IMR-90 (cell line): ENCODE data around the gene EGR2. TPM values are rescaled to one million over a fixed set of nuclear protein-coding genes. Genes with fewer than 3 reads are reported as not detected.

ENCODE experiments used
- ATAC-seq: fragments of 200-7000 bp; cut with Tn5 transposase; 2 replicates; pipeline ENCODE4 v1.9.1; 2020; ENCODE audit warnings: low read depth, mild to moderate bottlenecking, moderate library complexity
- BruUV-seq: library from RNA; stranded (reverse); fragments of 400-500 nt; replicated peaks from 2 replicates; lab custom pipeline; 2021; lab: Mats Ljungman, UMichigan
- CTCF ChIA-PET: fragments of 300-600 bp; formaldehyde crosslinking; extraction: SDS; loops from one replicate; lab custom pipeline; 2021; ENCODE audit warnings: antibody characterized with exemption; lab: Yijun Ruan, JAX
- POLR2A ChIA-PET: fragments of 300-600 bp; sonication (Branson Sonifier 250); formaldehyde crosslinking; loops from one replicate; lab custom pipeline; 2022; ENCODE audit warnings: antibody characterized with exemption; ENCODE audit not compliant: unreplicated experiment; lab: Charles Lee
- DNase-seq: peaks from one replicate; pipeline ENCODE4 v3.0.0; 2013
- H2AFZ ChIP-seq: replicated peaks from 2 replicates; pipeline ENCODE3; 2013; ENCODE audit warnings: low read length, mild to moderate bottlenecking; ENCODE audit not compliant: poor library complexity
- H2AK5ac ChIP-seq: 2 replicates; pipeline ENCODE4 v1.6.1; 2013; ENCODE audit warnings: low read depth, low read length, inconsistent platforms
- H2AK9ac ChIP-seq: replicated peaks from 2 replicates; pipeline ENCODE3; 2013; ENCODE audit warnings: mild to moderate bottlenecking, low read depth, low read length, moderate library complexity; ENCODE audit not compliant: poor library complexity
- H2BK120ac ChIP-seq: 2 replicates; pipeline ENCODE4 v1.6.1; 2013; ENCODE audit warnings: low read depth, low read length, inconsistent platforms
- H2BK15ac ChIP-seq: 3 replicates; pipeline ENCODE4 v1.6.1; 2013; ENCODE audit warnings: low read depth, low read length, inconsistent platforms
- H2BK20ac ChIP-seq: 2 replicates; pipeline ENCODE4 v1.6.1; 2013; ENCODE audit warnings: low read depth, mild to moderate bottlenecking, inconsistent platforms, low read length, moderate library complexity
- H2BK5ac ChIP-seq: 2 replicates; pipeline ENCODE4 v1.6.1; 2013; ENCODE audit warnings: mild to moderate bottlenecking, low read depth, low read length, inconsistent platforms; ENCODE audit not compliant: poor library complexity, severe bottlenecking
- H3K14ac ChIP-seq: replicated peaks from 2 replicates; pipeline ENCODE4 v1.6.1; 2013; ENCODE audit warnings: low read depth, low read length, inconsistent platforms
- H3K18ac ChIP-seq: 2 replicates; pipeline ENCODE4 v1.6.1; 2013; ENCODE audit warnings: low read depth, low read length, control low read depth
- H3K23ac ChIP-seq: 2 replicates; pipeline ENCODE4 v1.6.1; 2013; ENCODE audit warnings: low read depth, low read length, inconsistent platforms
- H3K27ac ChIP-seq: 2 replicates; pipeline ENCODE4 v1.5.1; 2013; ENCODE audit warnings: mild to moderate bottlenecking, control low read depth, low read length; ENCODE audit not compliant: insufficient read depth
- H3K27me3 ChIP-seq: 2 replicates; pipeline ENCODE4 v1.6.1; 2013; ENCODE audit warnings: low read length; ENCODE audit not compliant: control insufficient read depth, insufficient read depth
- H3K36me3 ChIP-seq: 2 replicates; pipeline ENCODE4 v1.6.1; 2013; ENCODE audit warnings: low read length, mixed read lengths; ENCODE audit not compliant: control insufficient read depth, insufficient read depth
- H3K4ac ChIP-seq: 2 replicates; pipeline ENCODE4 v1.6.1; 2013; ENCODE audit warnings: low read depth, low read length, inconsistent platforms
- H3K4me1 ChIP-seq: 2 replicates; pipeline ENCODE4 v1.6.1; 2013; ENCODE audit warnings: low read length, mixed read lengths; ENCODE audit not compliant: control insufficient read depth, insufficient read depth
- H3K4me2 ChIP-seq: 2 replicates; pipeline ENCODE4 v1.6.1; 2013; ENCODE audit warnings: low read depth, mild to moderate bottlenecking, control low read depth, low read length, moderate library complexity
- H3K4me3 ChIP-seq: 2 replicates; pipeline ENCODE4 v1.5.1; 2013; ENCODE audit warnings: low read depth, mild to moderate bottlenecking, control low read depth, low read length, moderate library complexity; ENCODE audit not compliant: insufficient read depth
- H3K56ac ChIP-seq: 2 replicates; pipeline ENCODE4 v1.6.1; 2013; ENCODE audit warnings: low read length, inconsistent platforms; ENCODE audit not compliant: insufficient read depth; ENCODE audit errors: extremely low read depth
- H3K79me1 ChIP-seq, 2 experiments: 2 replicates each; pipeline ENCODE4 v1.6.1; 2013; ENCODE audit warnings: low read length in 2 of 2, inconsistent platforms in 1 of 2, low read depth in 1 of 2
- H3K9ac ChIP-seq: 2 replicates; pipeline ENCODE4 v1.6.1; 2013; ENCODE audit warnings: low read depth, low read length, control low read depth
- H3K9me1 ChIP-seq: 2 replicates; pipeline ENCODE4 v1.6.1; 2013; ENCODE audit warnings: low read length, inconsistent platforms; ENCODE audit not compliant: insufficient read depth
- H3K9me3 ChIP-seq: 2 replicates; pipeline ENCODE4 v1.6.1; 2013; ENCODE audit warnings: low read length; ENCODE audit not compliant: control insufficient read depth, insufficient read depth
- H4K20me1 ChIP-seq: 2 replicates; pipeline ENCODE4 v1.6.1; 2013; ENCODE audit warnings: low read length, inconsistent platforms; ENCODE audit not compliant: insufficient read depth
- H4K5ac ChIP-seq: 2 replicates; pipeline ENCODE4 v1.6.1; 2013; ENCODE audit warnings: mild to moderate bottlenecking, low read depth, low read length, control low read depth
- H4K8ac ChIP-seq, 2 experiments: 2 replicates each; pipeline ENCODE4 v1.6.1; 2013; ENCODE audit warnings: low read depth in 2 of 2, low read length in 2 of 2, control low read depth in 1 of 2, inconsistent platforms in 1 of 2
- H4K91ac ChIP-seq: 2 replicates; pipeline ENCODE4 v1.6.1; 2013; ENCODE audit warnings: low read depth, low read length, inconsistent platforms; ENCODE audit not compliant: insufficient read depth
- BHLHE40 ChIP-seq: fragments of 150-350 bp; IDR thresholded peaks from 2 replicates; pipeline ENCODE4 v1.6.1; 2016; ENCODE audit warnings: mild to moderate bottlenecking, low read depth, low read length
- CEBPB ChIP-seq: IDR thresholded peaks from 2 replicates; pipeline ENCODE4 v1.6.1; 2012; ENCODE audit warnings: low read depth, low read length, improper control_type of control experiment
- CHD1 ChIP-seq: IDR thresholded peaks from 2 replicates; pipeline ENCODE4 v1.6.1; 2012; ENCODE audit warnings: low read depth, low read length, improper control_type of control experiment
- FOS ChIP-seq: fragments of 150-350 bp; IDR thresholded peaks from 2 replicates; pipeline ENCODE4 v1.6.1; 2016; ENCODE audit warnings: low read depth, low read length
- MAFK ChIP-seq: IDR thresholded peaks from 2 replicates; pipeline ENCODE4 v1.6.1; 2012; ENCODE audit warnings: low read depth, low read length, improper control_type of control experiment
- MXI1 ChIP-seq: IDR thresholded peaks from 2 replicates; pipeline ENCODE4 v1.6.1; 2012; ENCODE audit warnings: low read depth, mild to moderate bottlenecking, low read length, moderate library complexity, borderline replicate concordance
- NFE2L2 ChIP-seq: fragments of 150-350 bp; IDR thresholded peaks from 2 replicates; pipeline ENCODE4 v1.6.1; 2016; ENCODE audit warnings: low read depth, mild to moderate bottlenecking, low read length
- POLR2A ChIP-seq: IDR thresholded peaks from 2 replicates; pipeline ENCODE4 v1.6.1; 2012; ENCODE audit warnings: mild to moderate bottlenecking, low read depth, low read length
- RAD21 ChIP-seq: IDR thresholded peaks from 2 replicates; pipeline ENCODE4 v1.6.1; 2012; ENCODE audit warnings: low read length, improper control_type of control experiment
- RCOR1 ChIP-seq: IDR thresholded peaks from 2 replicates; pipeline ENCODE4 v1.6.1; 2012; ENCODE audit warnings: mild to moderate bottlenecking, low read length, improper control_type of control experiment; ENCODE audit not compliant: insufficient replicate concordance
- RFX5 ChIP-seq: IDR thresholded peaks from 2 replicates; pipeline ENCODE4 v1.8.0; 2012; ENCODE audit warnings: low read depth, mild to moderate bottlenecking, low read length, moderate library complexity
- SMC3 ChIP-seq: fragments of 150-350 bp; IDR thresholded peaks from 2 replicates; pipeline ENCODE4 v1.6.1; 2016; ENCODE audit warnings: low read depth, mild to moderate bottlenecking, antibody characterized with exemption, low read length, moderate library complexity
- WGBS, 2 experiments: methylation state at CpG; one replicate each; pipeline versions ENCODE4 v1.1.5 to v1.1.7; 2013; ENCODE audit warnings: missing lambda C conversion rate in 2 of 2; ENCODE audit not compliant: insufficient read length in 1 of 2; ENCODE audit errors: extremely low coverage in 2 of 2; 5-methylcytosine and 5-hydroxymethylcytosine counted together
- dilution Hi-C: fragments of 300-500 bp; cut with HindIII; formaldehyde crosslinking; loops from one replicate; pipeline ENCODE4 v1.14.3; 2018; ENCODE audit warnings: low sequenced_read_pairs; ENCODE audit not compliant: unreplicated experiment
- in situ Hi-C: fragments of 300-500 bp; cut with MboI; formaldehyde crosslinking; loops from 3 replicates; pipeline ENCODE4 v1.14.3; 2019; ENCODE audit warnings: low sequenced_read_pairs, inconsistent platforms, mixed read lengths
- intact Hi-C: fragments of 100-400 bp; cut with micrococcal nuclease; formaldehyde crosslinking; loops from 2 replicates; pipeline ENCODE4 v1.10.0; 2022
- polyA plus RNA-seq, 3 experiments: library from polyadenylated mRNA; depleted of rRNA; stranded (reverse); fragments of >200 nt; gene quantifications; 2 replicates each; pipeline ENCODE4 v1.2.3, GENCODE V29; 2012; ENCODE audit warnings: low replicate concordance in 1 of 3
- total RNA-seq: library from RNA; depleted of rRNA; stranded (reverse); fragments of >200 nt; gene quantifications from 2 replicates; pipeline ENCODE4 v1.2.3, GENCODE V29; 2012
- TF ChIP-seq, protein P1 (sequence below): fragments of 150-350 bp; IDR thresholded peaks from 2 replicates; pipeline ENCODE4 v1.6.1; 2016; ENCODE audit warnings: low read depth, mild to moderate bottlenecking, low read length, moderate library complexity, borderline replicate concordance
- TF ChIP-seq, protein P2 (sequence below): fragments of 150-350 bp; IDR thresholded peaks from 2 replicates; pipeline ENCODE4 v1.6.1; 2017; ENCODE audit warnings: mild to moderate bottlenecking, antibody characterized with exemption, low read length, low read depth
- TF ChIP-seq, protein P3 (sequence below): conservative IDR thresholded peaks from 2 replicates; pipeline ENCODE4 v1.5.1; 2012; ENCODE audit warnings: mild to moderate bottlenecking, low read depth, low read length, improper control_type of control experiment

Gene EGR2
- total and polyA plus RNA-seq, 2 of the 4 experiments (the other 2 are of a cell fraction) = 0.36 to 1.2 TPM

DNA sequence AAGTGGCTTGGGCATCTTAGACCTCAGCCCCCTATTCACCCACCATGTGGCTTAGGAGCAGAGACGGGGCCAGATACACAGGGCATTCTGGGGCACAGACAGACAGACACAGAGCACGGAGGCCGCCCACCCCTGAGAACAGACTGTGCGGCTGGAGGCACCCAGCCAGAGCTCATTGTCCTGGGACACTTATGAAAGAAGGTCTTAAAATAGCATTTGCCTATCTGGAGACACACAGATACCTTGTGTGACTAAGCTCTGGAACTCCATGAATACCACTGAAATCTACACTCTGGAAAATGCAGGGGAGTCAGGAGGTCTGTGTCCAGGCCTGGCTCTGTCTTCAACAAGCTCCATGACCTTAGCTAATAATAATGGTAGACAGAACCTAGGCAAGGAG, 53.0 kb downstream of the EGR2 start:
- Histone ChIP-seq H2BK15ac (no peak overlapping the region), H2AK5ac (no peak overlapping the region), H3K4me1 (no peaks in the 10 kb centered on the region), H3K9ac (no peak overlapping the region), H3K36me3 (no peaks in the 10 kb centered on the region), H2BK5ac (no peak overlapping the region), H3K14ac (no peak overlapping the region), H3K9me3 (no peaks in the 10 kb centered on the region), H2AFZ (no peak overlapping the region), H3K27ac (no peak overlapping the region), H3K27me3 (no peaks in the 10 kb centered on the region), H4K20me1 (no peaks in the 10 kb centered on the region), H2BK20ac (no peak overlapping the region), H3K56ac (no peak overlapping the region), H3K9me1 (no peaks in the 10 kb centered on the region; the same call in 1 of the 2 replicates), H3K4me2 (no peak overlapping the region), H4K91ac (no peak overlapping the region), H3K18ac (no peak overlapping the region), H3K79me1 (no peaks in the 10 kb centered on the region), H4K8ac (no peak overlapping the region), H3K4ac (no peak overlapping the region), H4K5ac (no peak overlapping the region), H2BK120ac (no peak overlapping the region), H2AK9ac (no peak overlapping the region), H3K23ac (no peak overlapping the region), H3K4me3 (no peak overlapping the region)
- ChIA-PET POLR2A (no interaction called here), CTCF (no interaction called here)
- intact Hi-C loops (no loop called here), in situ Hi-C loops (no loop called here), dilution Hi-C loops (no loop called here)
- BruUV-seq = no TSS peak
- WGBS, 2 experiments = 80% methylated on average over 2 of the region's 4 CpGs; no CpG with 5 or more reads in 1 of the 2 experiments
- TF ChIP-seq, protein P1, sequence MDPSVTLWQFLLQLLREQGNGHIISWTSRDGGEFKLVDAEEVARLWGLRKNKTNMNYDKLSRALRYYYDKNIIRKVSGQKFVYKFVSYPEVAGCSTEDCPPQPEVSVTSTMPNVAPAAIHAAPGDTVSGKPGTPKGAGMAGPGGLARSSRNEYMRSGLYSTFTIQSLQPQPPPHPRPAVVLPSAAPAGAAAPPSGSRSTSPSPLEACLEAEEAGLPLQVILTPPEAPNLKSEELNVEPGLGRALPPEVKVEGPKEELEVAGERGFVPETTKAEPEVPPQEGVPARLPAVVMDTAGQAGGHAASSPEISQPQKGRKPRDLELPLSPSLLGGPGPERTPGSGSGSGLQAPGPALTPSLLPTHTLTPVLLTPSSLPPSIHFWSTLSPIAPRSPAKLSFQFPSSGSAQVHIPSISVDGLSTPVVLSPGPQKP = no peak
- TF ChIP-seq MXI1 (no peak), NFE2L2 (no peak), MAFK (no peak), RFX5 (no peak), CEBPB (no peak), SMC3 (no peak), RCOR1 (no peak), CHD1 (no peak), POLR2A (no peak), FOS (no peak), BHLHE40 (no peak), RAD21 (no peak)
- TF ChIP-seq, protein P2, sequence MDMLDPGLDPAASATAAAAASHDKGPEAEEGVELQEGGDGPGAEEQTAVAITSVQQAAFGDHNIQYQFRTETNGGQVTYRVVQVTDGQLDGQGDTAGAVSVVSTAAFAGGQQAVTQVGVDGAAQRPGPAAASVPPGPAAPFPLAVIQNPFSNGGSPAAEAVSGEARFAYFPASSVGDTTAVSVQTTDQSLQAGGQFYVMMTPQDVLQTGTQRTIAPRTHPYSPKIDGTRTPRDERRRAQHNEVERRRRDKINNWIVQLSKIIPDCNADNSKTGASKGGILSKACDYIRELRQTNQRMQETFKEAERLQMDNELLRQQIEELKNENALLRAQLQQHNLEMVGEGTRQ = no peak
- TF ChIP-seq, protein P3, sequence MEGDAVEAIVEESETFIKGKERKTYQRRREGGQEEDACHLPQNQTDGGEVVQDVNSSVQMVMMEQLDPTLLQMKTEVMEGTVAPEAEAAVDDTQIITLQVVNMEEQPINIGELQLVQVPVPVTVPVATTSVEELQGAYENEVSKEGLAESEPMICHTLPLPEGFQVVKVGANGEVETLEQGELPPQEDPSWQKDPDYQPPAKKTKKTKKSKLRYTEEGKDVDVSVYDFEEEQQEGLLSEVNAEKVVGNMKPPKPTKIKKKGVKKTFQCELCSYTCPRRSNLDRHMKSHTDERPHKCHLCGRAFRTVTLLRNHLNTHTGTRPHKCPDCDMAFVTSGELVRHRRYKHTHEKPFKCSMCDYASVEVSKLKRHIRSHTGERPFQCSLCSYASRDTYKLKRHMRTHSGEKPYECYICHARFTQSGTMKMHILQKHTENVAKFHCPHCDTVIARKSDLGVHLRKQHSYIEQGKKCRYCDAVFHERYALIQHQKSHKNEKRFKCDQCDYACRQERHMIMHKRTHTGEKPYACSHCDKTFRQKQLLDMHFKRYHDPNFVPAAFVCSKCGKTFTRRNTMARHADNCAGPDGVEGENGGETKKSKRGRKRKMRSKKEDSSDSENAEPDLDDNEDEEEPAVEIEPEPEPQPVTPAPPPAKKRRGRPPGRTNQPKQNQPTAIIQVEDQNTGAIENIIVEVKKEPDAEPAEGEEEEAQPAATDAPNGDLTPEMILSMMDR = no peak
- DNase-seq = no peak
- ATAC-seq = no peak
